HEK293 (cell line): Measurements from ENCODE around the gene MEGF6.

Experiments
- CTCF ChIA-PET: fragments of 350-600 bp; formaldehyde crosslinking; extraction: SDS; loops from one replicate; lab custom pipeline; 2021; ENCODE audit warnings: antibody characterized with exemption; lab: Yijun Ruan, JAX
- POLR2A ChIA-PET: fragments of 300-600 bp; formaldehyde crosslinking; extraction: SDS; loops from one replicate; lab custom pipeline; 2020; ENCODE audit warnings: antibody characterized with exemption, inconsistent platforms; lab: Yijun Ruan, JAX
- H3K27ac ChIP-seq: fragments of 200-500 bp; sonication (Bioruptor generic); 2 replicates; pipeline ENCODE4 v1.5.1; 2014; ENCODE audit warnings: low read depth, low read length, control low read depth, inconsistent platforms; ENCODE audit errors: extremely low read depth
- H3K36me3 ChIP-seq, 2 experiments: fragments of 200-500 bp in 1 of 2; sonication (Bioruptor generic) in 1 of 2; 1 replicate in 1 of 2; 2 replicates in 1 of 2; pipeline ENCODE4 v1.5.1; 2014 to 2017; ENCODE audit warnings: inconsistent platforms in 2 of 2, low read length in 2 of 2; ENCODE audit not compliant: control insufficient read depth in 2 of 2, insufficient read depth in 1 of 2
- H3K4me1 ChIP-seq: fragments of 200-500 bp; sonication (Bioruptor generic); 2 replicates; pipeline ENCODE4 v1.5.1; 2014; ENCODE audit warnings: mild to moderate bottlenecking, low read length, inconsistent platforms; ENCODE audit not compliant: control insufficient read depth, insufficient read depth
- H3K4me3 ChIP-seq: 2 replicates; pipeline ENCODE4 v1.5.1; 2011; ENCODE audit warnings: low read depth, mild to moderate bottlenecking, control low read depth, low read length, moderate library complexity
- H3K9me3 ChIP-seq: fragments of 200-500 bp; sonication (Bioruptor generic); 2 replicates; pipeline ENCODE4 v1.5.1; 2014; ENCODE audit warnings: low read depth, low read length, inconsistent platforms; ENCODE audit not compliant: control insufficient read depth, insufficient read depth
- HOXD13 ChIP-seq: sonication (generic); formaldehyde crosslinking; IDR thresholded peaks from 2 replicates; pipeline ENCODE4 v1.8.0; 2022; ENCODE audit warnings: missing genetic modification reagents, borderline replicate concordance
- KLF1 ChIP-seq: fragments of 450-650 bp; formaldehyde crosslinking; IDR thresholded peaks from 2 replicates; pipeline ENCODE4 v1.5.1; 2016; ENCODE audit warnings: missing biosample characterization, missing genetic modification characterization
- KLF16 ChIP-seq: fragments of 450-650 bp; formaldehyde crosslinking; IDR thresholded peaks from 2 replicates; pipeline ENCODE4 v1.5.1; 2017; ENCODE audit warnings: missing biosample characterization, missing genetic modification characterization
- KLF7 ChIP-seq: fragments of 450-650 bp; formaldehyde crosslinking; IDR thresholded peaks from 2 replicates; pipeline ENCODE4 v1.5.1; 2016; ENCODE audit warnings: missing biosample characterization, missing genetic modification characterization, borderline replicate concordance
- PRDM1 ChIP-seq: fragments of 450-650 bp; formaldehyde crosslinking; IDR thresholded peaks from 2 replicates; pipeline ENCODE4; 2016; ENCODE audit warnings: missing biosample characterization, missing genetic modification characterization
- SP2 ChIP-seq: fragments of 450-650 bp; formaldehyde crosslinking; IDR thresholded peaks from 2 replicates; pipeline ENCODE4 v1.5.1; 2016; ENCODE audit warnings: missing biosample characterization, missing genetic modification characterization
- TRIM28 ChIP-seq: IDR thresholded peaks from 2 replicates; pipeline ENCODE4 v1.6.1; 2011; ENCODE audit warnings: low read length, control low read depth, borderline replicate concordance
- ZBTB21 ChIP-seq: fragments of 450-650 bp; formaldehyde crosslinking; IDR thresholded peaks from 2 replicates; pipeline ENCODE4 v1.5.1; 2017; ENCODE audit warnings: missing biosample characterization, missing genetic modification characterization
- ZBTB26 ChIP-seq: fragments of 450-650 bp; formaldehyde crosslinking; optimal IDR thresholded peaks from 2 replicates; pipeline ENCODE3; 2016; ENCODE audit warnings: missing biosample characterization, mild to moderate bottlenecking, missing genetic modification characterization
- ZBTB7A ChIP-seq: fragments of 450-650 bp; formaldehyde crosslinking; IDR thresholded peaks from 2 replicates; pipeline ENCODE4 v1.5.1; 2016; ENCODE audit warnings: low read depth, missing biosample characterization, missing genetic modification characterization
- ZFP69B ChIP-seq: fragments of 450-650 bp; formaldehyde crosslinking; IDR thresholded peaks from 2 replicates; pipeline ENCODE4 v1.5.1; 2016; ENCODE audit warnings: missing biosample characterization, missing genetic modification characterization
- ZIC2 ChIP-seq: fragments of 450-650 bp; formaldehyde crosslinking; IDR thresholded peaks from 2 replicates; pipeline ENCODE4 v1.5.1; 2016; ENCODE audit warnings: missing biosample characterization, missing genetic modification characterization
- ZNF132 ChIP-seq: fragments of 450-650 bp; formaldehyde crosslinking; IDR thresholded peaks from 2 replicates; pipeline ENCODE4 v1.5.1; 2017; ENCODE audit warnings: missing biosample characterization, missing genetic modification characterization, borderline replicate concordance
- ZNF146 ChIP-seq: fragments of 450-650 bp; formaldehyde crosslinking; IDR thresholded peaks from 2 replicates; pipeline ENCODE4 v1.5.1; 2016; ENCODE audit warnings: missing biosample characterization, missing genetic modification characterization
- ZNF155 ChIP-seq: fragments of 450-650 bp; formaldehyde crosslinking; IDR thresholded peaks from 2 replicates; pipeline ENCODE4 v1.5.1; 2016; ENCODE audit warnings: missing biosample characterization, missing genetic modification characterization
- ZNF211 ChIP-seq: fragments of 450-650 bp; formaldehyde crosslinking; IDR thresholded peaks from 2 replicates; pipeline ENCODE4 v1.5.1; 2016; ENCODE audit warnings: low read depth, missing biosample characterization, missing genetic modification characterization
- ZNF239 ChIP-seq: fragments of 450-650 bp; formaldehyde crosslinking; IDR thresholded peaks from 2 replicates; pipeline ENCODE4 v1.5.1; 2016; ENCODE audit warnings: missing biosample characterization, missing genetic modification characterization
- ZNF248 ChIP-seq: fragments of 450-650 bp; formaldehyde crosslinking; IDR thresholded peaks from 2 replicates; pipeline ENCODE4 v1.5.1; 2017; ENCODE audit warnings: missing biosample characterization, missing genetic modification characterization
- ZNF266 ChIP-seq: fragments of 450-650 bp; formaldehyde crosslinking; IDR thresholded peaks from 2 replicates; pipeline ENCODE4 v1.5.1; 2016; ENCODE audit warnings: missing biosample characterization, missing genetic modification characterization, low read depth
- ZNF292 ChIP-seq: fragments of 450-650 bp; formaldehyde crosslinking; IDR thresholded peaks from 2 replicates; pipeline ENCODE4 v1.5.1; 2016; ENCODE audit warnings: low read depth, missing biosample characterization, missing genetic modification characterization, borderline replicate concordance
- ZNF335 ChIP-seq: fragments of 450-650 bp; formaldehyde crosslinking; conservative IDR thresholded peaks from 2 replicates; pipeline ENCODE4 v1.5.1; 2016; ENCODE audit warnings: missing biosample characterization, missing genetic modification characterization
- ZNF341 ChIP-seq: fragments of 450-650 bp; formaldehyde crosslinking; IDR thresholded peaks from 2 replicates; pipeline ENCODE4; 2016; ENCODE audit warnings: low read depth, missing biosample characterization, missing genetic modification characterization
- ZNF561 ChIP-seq: fragments of 450-650 bp; IDR thresholded peaks from 2 replicates; pipeline ENCODE4 v1.5.1; 2018; ENCODE audit warnings: missing biosample characterization, missing genetic modification characterization, borderline replicate concordance
- ZNF585B ChIP-seq: fragments of 450-650 bp; formaldehyde crosslinking; IDR thresholded peaks from 2 replicates; pipeline ENCODE4 v1.5.1; 2016; ENCODE audit warnings: missing biosample characterization, missing genetic modification characterization
- ZNF600 ChIP-seq: fragments of 450-650 bp; formaldehyde crosslinking; IDR thresholded peaks from 2 replicates; pipeline ENCODE4 v1.5.1; 2016; ENCODE audit warnings: missing biosample characterization, missing genetic modification characterization
- ZNF626 ChIP-seq: fragments of 450-650 bp; sonication (Bioruptor Pico); formaldehyde crosslinking; IDR thresholded peaks from 2 replicates; pipeline ENCODE4 v1.5.1; 2018; ENCODE audit warnings: missing biosample characterization, missing genetic modification characterization, inconsistent platforms
- ZNF677 ChIP-seq: fragments of 450-650 bp; IDR thresholded peaks from 2 replicates; pipeline ENCODE4 v1.5.0; 2018; ENCODE audit warnings: missing biosample characterization, mild to moderate bottlenecking, missing genetic modification characterization, moderate library complexity
- ZNF777 ChIP-seq: fragments of 450-650 bp; formaldehyde crosslinking; IDR thresholded peaks from 2 replicates; pipeline ENCODE4 v1.5.1; 2017; ENCODE audit warnings: missing biosample characterization, missing genetic modification characterization, borderline replicate concordance
- ZNF837 ChIP-seq: fragments of 450-650 bp; formaldehyde crosslinking; IDR thresholded peaks from 2 replicates; pipeline ENCODE4 v1.5.1; 2016; ENCODE audit warnings: missing biosample characterization, missing genetic modification characterization
- ZSCAN23 ChIP-seq: fragments of 450-650 bp; formaldehyde crosslinking; IDR thresholded peaks from 2 replicates; pipeline ENCODE4 v1.5.1; 2016; ENCODE audit warnings: missing biosample characterization, missing genetic modification characterization
- ZSCAN30 ChIP-seq: fragments of 450-650 bp; IDR thresholded peaks from 2 replicates; pipeline ENCODE4 v1.5.1; 2018; ENCODE audit warnings: missing biosample characterization, mild to moderate bottlenecking, missing genetic modification characterization, moderate library complexity
- TF ChIP-seq, protein P1 (sequence below): fragments of 450-650 bp; formaldehyde crosslinking; IDR thresholded peaks from 2 replicates; pipeline ENCODE4 v1.5.1; 2016; ENCODE audit warnings: missing biosample characterization, missing genetic modification characterization
- TF ChIP-seq, protein P2 (sequence below): fragments of 450-650 bp; formaldehyde crosslinking; IDR thresholded peaks from 2 replicates; pipeline ENCODE4 v1.5.1; 2016; ENCODE audit warnings: missing biosample characterization, missing genetic modification characterization

Gene MEGF6

GRCh38 chr1:3530926-3531818 lies 80.1 kb downstream of the MEGF6 start (continued):
- TF ChIP-seq, protein P1, sequence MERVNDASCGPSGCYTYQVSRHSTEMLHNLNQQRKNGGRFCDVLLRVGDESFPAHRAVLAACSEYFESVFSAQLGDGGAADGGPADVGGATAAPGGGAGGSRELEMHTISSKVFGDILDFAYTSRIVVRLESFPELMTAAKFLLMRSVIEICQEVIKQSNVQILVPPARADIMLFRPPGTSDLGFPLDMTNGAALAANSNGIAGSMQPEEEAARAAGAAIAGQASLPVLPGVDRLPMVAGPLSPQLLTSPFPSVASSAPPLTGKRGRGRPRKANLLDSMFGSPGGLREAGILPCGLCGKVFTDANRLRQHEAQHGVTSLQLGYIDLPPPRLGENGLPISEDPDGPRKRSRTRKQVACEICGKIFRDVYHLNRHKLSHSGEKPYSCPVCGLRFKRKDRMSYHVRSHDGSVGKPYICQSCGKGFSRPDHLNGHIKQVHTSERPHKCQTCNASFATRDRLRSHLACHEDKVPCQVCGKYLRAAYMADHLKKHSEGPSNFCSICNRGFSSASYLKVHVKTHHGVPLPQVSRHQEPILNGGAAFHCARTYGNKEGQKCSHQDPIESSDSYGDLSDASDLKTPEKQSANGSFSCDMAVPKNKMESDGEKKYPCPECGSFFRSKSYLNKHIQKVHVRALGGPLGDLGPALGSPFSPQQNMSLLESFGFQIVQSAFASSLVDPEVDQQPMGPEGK, result peak; percentile 35; the same call in 1 of the 2 replicates
- no peak for TF ChIP-seq KLF7 (tag by site-specific recombination)
- 0 out of 2 replicates have a peak, but pooled peaks have one; percentile 49 for TF ChIP-seq ZSCAN30 (tag by site-specific recombination)
- TF ChIP-seq ZBTB26, result peak; percentile 71
- TF ChIP-seq ZNF677 (tag by site-specific recombination), result peak; percentile 53
- peak; percentile 68 for TF ChIP-seq KLF1 (tag by site-specific recombination)
- TF ChIP-seq ZNF266, result no peak
- TF ChIP-seq, protein P2, sequence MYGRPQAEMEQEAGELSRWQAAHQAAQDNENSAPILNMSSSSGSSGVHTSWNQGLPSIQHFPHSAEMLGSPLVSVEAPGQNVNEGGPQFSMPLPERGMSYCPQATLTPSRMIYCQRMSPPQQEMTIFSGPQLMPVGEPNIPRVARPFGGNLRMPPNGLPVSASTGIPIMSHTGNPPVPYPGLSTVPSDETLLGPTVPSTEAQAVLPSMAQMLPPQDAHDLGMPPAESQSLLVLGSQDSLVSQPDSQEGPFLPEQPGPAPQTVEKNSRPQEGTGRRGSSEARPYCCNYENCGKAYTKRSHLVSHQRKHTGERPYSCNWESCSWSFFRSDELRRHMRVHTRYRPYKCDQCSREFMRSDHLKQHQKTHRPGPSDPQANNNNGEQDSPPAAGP (tag by site-specific recombination), result peak; percentile 48; the same call in 1 of the 2 replicates
- TF ChIP-seq SP2, result peak; percentile 42
- TF ChIP-seq ZNF600 (tag by site-specific recombination), result peak; percentile 58
- TF ChIP-seq KLF16 (tag by site-specific recombination), result 0 out of 2 replicates have a peak, but pooled peaks have one; percentile 37
- TF ChIP-seq ZNF626 (tag by site-specific recombination), result no peak
- TF ChIP-seq, all 188 proteins: peak for 14

- ChIA-PET POLR2A (no interaction called here), CTCF (interaction anchor here (0.9 to 1.1 kb wide), 3 partner anchors 12 to 89 kb away, joined by 3 to 7 read pairs (median 3); no protein-coding TSS in a partner anchor)
- Histone ChIP-seq H3K4me3 (peak overlapping the region; percentile 48), H3K4me1 (no peaks in the 10 kb centered on the region), H3K36me3 (no peaks in the 10 kb centered on the region), H3K9me3 (no peaks in the 10 kb centered on the region), H3K27ac (no peak overlapping the region)
- TF ChIP-seq ZNF248 (tag by site-specific recombination) (no peak), HOXD13 (CRISPR knock-in tag) (no peak), ZNF211 (tag by site-specific recombination) (no peak), ZBTB7A (tag by site-specific recombination) (no peak), ZIC2 (peak; percentile 63; the same call in 1 of the 2 replicates), ZBTB21 (tag by site-specific recombination) (no peak), KLF16 (tag by site-specific recombination) (no peak), ZNF292 (tag by site-specific recombination) (no peak), TRIM28 (no peak), ZNF777 (tag by site-specific recombination) (no peak), ZNF155 (tag by site-specific recombination) (no peak), ZNF132 (tag by site-specific recombination) (no peak), ZNF561 (tag by site-specific recombination) (no peak), ZNF335 (tag by site-specific recombination) (no peak), ZNF341 (tag by site-specific recombination) (no peak), ZNF585B (tag by site-specific recombination) (no peak), ZFP69B (no peak), ZNF837 (tag by site-specific recombination) (no peak), ZNF146 (no peak), ZSCAN23 (tag by site-specific recombination) (no peak), PRDM1 (tag by site-specific recombination) (no peak), ZNF239 (tag by site-specific recombination) (no peak)
These were observed 81.0 kb downstream of the MEGF6 start for GRCh38 chr1:3530086-3530925.
